Measurements from ENCODE around the gene BBX.

Gene BBX

GRCh38 chr3:107598926-107599771, 76.4 kb downstream of the BBX start:
- peak overlapping the region; percentile 87 for H3K4me3 Mint-ChIP-seq
- H3K4me1 Mint-ChIP-seq (ENCODE audit: low read depth), result peaks cover 64% of the 10 kb centered on the region
- no peaks in the 10 kb centered on the region for H3K9me3 Mint-ChIP-seq
- peaks cover 6% of the 10 kb centered on the region for H3K36me3 Mint-ChIP-seq (ENCODE audit: low read depth)
- H3K27ac Mint-ChIP-seq, result peak overlapping the region; percentile 97
- peak; percentile 56 for DNase-seq
- H3K27me3 Mint-ChIP-seq, result no peaks in the 10 kb centered on the region

GRCh38 chr3:107599772-107600145, 77.0 kb downstream of the BBX start:
- H3K27ac Mint-ChIP-seq, result peak overlapping the region; percentile 97
- peaks cover 69% of the 10 kb centered on the region for H3K4me1 Mint-ChIP-seq (ENCODE audit: low read depth)
- DNase-seq, result no peak
- no peaks in the 10 kb centered on the region for H3K27me3 Mint-ChIP-seq
- H3K36me3 Mint-ChIP-seq (ENCODE audit: low read depth), result peaks cover 6% of the 10 kb centered on the region
- H3K9me3 Mint-ChIP-seq, result no peaks in the 10 kb centered on the region
- H3K4me3 Mint-ChIP-seq, result peak overlapping the region; percentile 87

DNA sequence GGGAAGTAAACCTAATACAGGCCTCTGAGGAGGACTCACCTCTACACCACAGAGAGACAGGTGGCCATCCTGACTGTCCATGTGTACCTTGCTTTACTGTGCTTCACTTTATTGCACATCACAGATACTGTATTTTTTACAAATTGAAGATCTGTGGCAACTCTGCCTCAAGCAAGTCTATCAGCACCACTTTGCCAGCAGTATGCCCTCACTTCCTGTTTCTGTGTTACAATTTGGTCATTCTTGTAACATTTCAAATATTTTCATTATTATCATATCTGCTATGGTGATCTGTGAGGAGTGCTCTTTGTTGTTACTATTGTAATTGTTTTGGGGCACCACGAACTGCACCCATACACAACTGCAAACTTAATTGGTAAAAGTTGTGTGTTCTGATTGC, 78.0 kb downstream of the BBX start:
- Mint-ChIP-seq H3K27ac (peak overlapping the region; percentile 69), H3K4me3 (peak overlapping the region; percentile 21), H3K27me3 (no peaks in the 10 kb centered on the region), H3K36me3 (ENCODE audit: low read depth) (peaks cover 6% of the 10 kb centered on the region), H3K4me1 (ENCODE audit: low read depth) (peaks cover 64% of the 10 kb centered on the region), H3K9me3 (no peaks in the 10 kb centered on the region)
- no peak for DNase-seq

DNA sequence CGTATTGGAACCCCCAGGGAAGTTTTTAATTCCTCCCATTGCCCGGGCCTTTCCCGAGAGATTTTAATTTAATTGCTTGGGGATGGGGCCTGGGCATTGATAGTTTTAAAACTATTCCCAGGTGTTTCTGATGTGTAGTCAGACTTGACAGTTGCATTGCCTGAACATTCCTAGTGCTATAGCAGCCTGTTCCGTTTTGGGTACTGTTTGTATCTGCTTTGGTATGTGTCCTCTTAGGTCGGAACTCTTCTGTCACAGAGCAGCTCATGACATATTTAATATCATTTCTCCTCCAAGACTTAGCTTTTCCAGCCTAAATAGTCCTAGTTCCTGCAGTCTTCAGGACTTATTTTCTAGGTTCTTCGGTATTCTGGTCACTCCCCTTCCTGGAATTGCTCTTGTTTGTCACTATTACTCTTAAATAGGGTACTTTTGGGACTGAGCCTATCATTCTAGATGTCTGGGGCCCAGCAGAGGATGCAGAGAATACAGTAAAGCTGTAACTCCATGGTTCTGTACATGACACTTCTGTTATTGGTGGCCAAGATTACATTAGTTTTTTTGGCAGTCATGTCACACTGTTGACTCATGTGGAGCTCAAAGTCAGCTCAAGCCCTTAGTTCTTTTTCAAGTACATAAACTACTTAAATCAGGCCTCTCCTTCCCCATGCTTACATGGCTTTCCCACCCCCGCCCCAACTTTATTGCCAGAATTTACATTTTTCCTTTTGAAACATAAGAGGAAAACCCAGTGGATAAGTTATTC, 81.5 kb downstream of the BBX start:
- Mint-ChIP-seq H3K9me3 (peaks cover 14% of the 10 kb centered on the region), H3K36me3 (ENCODE audit: low read depth) (peaks cover 30% of the 10 kb centered on the region), H3K27ac (no peak overlapping the region), H3K4me3 (no peak overlapping the region), H3K27me3 (no peaks in the 10 kb centered on the region), H3K4me1 (ENCODE audit: low read depth) (peaks cover 47% of the 10 kb centered on the region)
- DNase-seq, result no peak

GRCh38 chr3:107611775-107612469, 89.2 kb downstream of the BBX start:
- Mint-ChIP-seq H3K9me3 (peaks cover 36% of the 10 kb centered on the region), H3K27me3 (no peaks in the 10 kb centered on the region), H3K4me1 (ENCODE audit: low read depth) (peaks cover 18% of the 10 kb centered on the region), H3K4me3 (no peak overlapping the region), H3K27ac (no peak overlapping the region), H3K36me3 (ENCODE audit: low read depth) (peaks cover 53% of the 10 kb centered on the region)
- DNase-seq, result no peak

DNA sequence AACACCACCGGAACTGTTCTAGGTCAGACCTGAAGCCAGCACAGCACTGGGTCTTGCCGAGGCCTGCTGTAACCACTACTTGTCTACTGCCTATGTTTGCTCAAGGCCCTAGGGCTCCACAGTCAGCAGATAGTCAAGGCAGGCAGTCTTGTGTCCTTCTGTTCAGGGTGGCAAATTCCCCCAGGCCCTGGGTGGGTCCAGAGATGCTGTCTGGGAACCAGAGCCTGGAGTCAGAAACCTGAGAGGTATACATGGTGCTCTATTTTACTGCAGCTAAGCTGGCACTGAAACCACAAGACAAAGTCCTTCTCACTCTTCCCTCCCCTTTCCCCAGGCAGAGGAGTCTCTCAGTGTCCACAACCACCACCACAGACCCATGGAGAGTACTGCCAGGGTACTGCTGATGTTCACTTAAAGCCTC, 89.9 kb downstream of the BBX start:
- Mint-ChIP-seq H3K36me3 (ENCODE audit: low read depth) (peaks cover 47% of the 10 kb centered on the region), H3K27ac (no peak overlapping the region), H3K27me3 (no peaks in the 10 kb centered on the region), H3K9me3 (peaks cover 36% of the 10 kb centered on the region), H3K4me1 (ENCODE audit: low read depth) (peaks cover 23% of the 10 kb centered on the region), H3K4me3 (no peak overlapping the region)
- DNase-seq, result no peak

GRCh38 chr3:107619549-107619948, 96.8 kb downstream of the BBX start:
- Mint-ChIP-seq H3K27me3 (no peaks in the 10 kb centered on the region), H3K27ac (no peak overlapping the region), H3K4me1 (ENCODE audit: low read depth) (peaks cover 69% of the 10 kb centered on the region), H3K4me3 (no peak overlapping the region), H3K36me3 (ENCODE audit: low read depth) (peaks cover 2% of the 10 kb centered on the region), H3K9me3 (no peaks in the 10 kb centered on the region)
- DNase-seq, result no peak

DNA sequence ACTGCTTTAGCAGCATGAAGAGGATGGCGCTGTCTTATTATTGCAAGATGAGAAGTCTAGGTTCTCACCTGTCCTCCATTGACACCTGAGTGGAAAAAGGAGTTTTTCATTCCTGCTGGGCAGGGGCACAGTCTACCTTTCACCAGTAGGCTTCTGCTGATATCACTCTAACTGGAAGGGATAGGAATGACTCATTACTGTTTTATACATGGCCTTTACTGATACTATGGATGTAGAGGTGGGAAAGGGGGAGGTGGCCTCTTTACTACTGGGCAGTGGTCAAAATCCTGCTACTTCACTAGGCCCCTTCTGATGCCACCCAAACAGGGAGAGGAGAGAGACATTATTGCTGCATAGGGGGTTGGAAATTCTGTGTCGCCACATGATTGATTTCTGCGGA, 97.8 kb downstream of the BBX start:
- Mint-ChIP-seq H3K4me3 (no peak overlapping the region), H3K27ac (no peak overlapping the region), H3K27me3 (no peaks in the 10 kb centered on the region), H3K36me3 (ENCODE audit: low read depth) (peaks cover 2% of the 10 kb centered on the region), H3K4me1 (ENCODE audit: low read depth) (peaks cover 64% of the 10 kb centered on the region), H3K9me3 (no peaks in the 10 kb centered on the region)
- DNase-seq, result no peak

DNA sequence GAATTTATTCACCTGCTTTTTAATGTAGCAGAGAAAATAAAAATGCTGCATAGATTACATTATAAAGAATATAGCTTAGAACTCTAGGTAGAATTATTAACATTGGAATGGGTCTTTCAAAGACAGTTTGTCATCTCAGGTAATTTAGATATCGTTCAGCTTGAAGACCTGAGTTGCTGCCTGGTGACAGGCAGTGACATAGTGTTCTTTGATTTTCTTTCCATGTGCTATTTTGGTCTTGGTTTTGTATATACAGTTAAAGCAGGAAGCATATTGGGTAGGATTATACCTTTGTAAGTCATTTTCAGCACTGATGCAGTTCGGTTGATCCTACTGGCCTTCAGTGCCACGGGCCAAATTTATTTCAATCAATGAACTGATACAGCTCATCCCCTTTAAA, 98.7 kb downstream of the BBX start:
- H3K36me3 Mint-ChIP-seq (ENCODE audit: low read depth), result peaks cover 2% of the 10 kb centered on the region

DNA sequence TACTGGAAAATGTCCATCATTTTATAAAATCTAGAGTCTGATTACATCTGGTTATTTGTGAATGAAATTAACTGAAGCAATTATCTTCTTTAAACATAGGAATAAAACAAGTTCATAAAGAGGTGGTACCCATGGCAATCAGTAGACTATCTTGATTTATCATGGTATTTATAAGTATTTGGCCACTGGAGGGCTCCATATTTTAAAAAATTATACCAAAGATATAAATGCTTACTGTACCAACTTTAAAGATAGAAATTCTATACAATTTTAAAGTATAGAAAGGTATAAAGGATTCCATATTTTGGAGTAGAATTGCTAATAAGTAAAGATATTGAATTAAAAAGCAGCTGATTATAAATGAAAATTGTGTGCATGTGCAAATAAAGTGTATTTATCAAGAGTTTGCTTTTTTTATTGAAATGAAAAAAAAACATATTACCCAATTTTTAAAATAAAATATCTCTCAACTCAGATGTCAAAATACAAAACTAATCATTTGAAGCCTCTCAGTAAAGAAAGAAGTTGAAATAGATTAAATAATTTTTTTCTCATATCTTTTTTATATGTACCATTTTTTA, 105.3 kb downstream of the BBX start:
- H3K27me3 Mint-ChIP-seq, result no peaks in the 10 kb centered on the region
- no peaks in the 10 kb centered on the region for H3K9me3 Mint-ChIP-seq
- H3K4me3 Mint-ChIP-seq, result no peak overlapping the region
- H3K4me1 Mint-ChIP-seq (ENCODE audit: low read depth), result peaks cover 48% of the 10 kb centered on the region
- no peak overlapping the region for H3K27ac Mint-ChIP-seq
- no peak for DNase-seq
- H3K36me3 Mint-ChIP-seq (ENCODE audit: low read depth), result no peaks in the 10 kb centered on the region

More for the DNA sequence above, 98.7 kb downstream of the BBX start:
- Mint-ChIP-seq H3K9me3 (no peaks in the 10 kb centered on the region), H3K4me3 (no peak overlapping the region), H3K27me3 (no peaks in the 10 kb centered on the region), H3K27ac (peak overlapping the region; percentile 35), H3K4me1 (ENCODE audit: low read depth) (peaks cover 66% of the 10 kb centered on the region)
- no peak for DNase-seq

- no peak overlapping the region for H3K27ac Mint-ChIP-seq
- H3K27me3 Mint-ChIP-seq, result no peaks in the 10 kb centered on the region
- no peak overlapping the region for H3K4me3 Mint-ChIP-seq
- H3K9me3 Mint-ChIP-seq, result no peaks in the 10 kb centered on the region
- H3K36me3 Mint-ChIP-seq (ENCODE audit: low read depth), result no peaks in the 10 kb centered on the region
- DNase-seq, result no peak
- H3K4me1 Mint-ChIP-seq (ENCODE audit: low read depth), result peaks cover 55% of the 10 kb centered on the region
Observed at GRCh38 chr3:107629566-107629965, 106.8 kb downstream of the BBX start.

DNA sequence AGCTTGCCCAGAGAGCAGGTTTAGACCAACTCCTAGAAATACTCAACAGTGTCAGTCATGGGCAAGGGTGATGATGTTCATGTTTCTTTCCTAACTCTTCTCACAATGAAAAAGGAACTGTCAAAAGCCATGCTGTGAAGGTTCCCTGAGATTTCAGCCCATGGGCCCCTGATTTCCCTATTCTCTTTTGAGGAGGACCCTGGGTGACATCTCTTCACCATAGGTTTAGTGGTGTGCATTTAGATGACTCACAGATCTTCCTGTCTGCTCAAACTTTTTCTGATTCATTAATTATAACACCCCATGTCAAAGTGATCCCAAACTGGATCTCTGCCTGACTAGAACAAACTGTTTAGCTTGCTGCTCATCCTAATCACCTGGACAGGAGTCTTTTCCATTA, 108.0 kb downstream of the BBX start:
- no peaks in the 10 kb centered on the region for H3K36me3 Mint-ChIP-seq (ENCODE audit: low read depth)
- H3K27me3 Mint-ChIP-seq, result no peaks in the 10 kb centered on the region
- H3K9me3 Mint-ChIP-seq, result no peaks in the 10 kb centered on the region
- H3K4me3 Mint-ChIP-seq, result no peak overlapping the region
- H3K4me1 Mint-ChIP-seq (ENCODE audit: low read depth), result peaks cover 55% of the 10 kb centered on the region
- no peak for DNase-seq
- H3K27ac Mint-ChIP-seq, result peak overlapping the region; percentile 27

DNA sequence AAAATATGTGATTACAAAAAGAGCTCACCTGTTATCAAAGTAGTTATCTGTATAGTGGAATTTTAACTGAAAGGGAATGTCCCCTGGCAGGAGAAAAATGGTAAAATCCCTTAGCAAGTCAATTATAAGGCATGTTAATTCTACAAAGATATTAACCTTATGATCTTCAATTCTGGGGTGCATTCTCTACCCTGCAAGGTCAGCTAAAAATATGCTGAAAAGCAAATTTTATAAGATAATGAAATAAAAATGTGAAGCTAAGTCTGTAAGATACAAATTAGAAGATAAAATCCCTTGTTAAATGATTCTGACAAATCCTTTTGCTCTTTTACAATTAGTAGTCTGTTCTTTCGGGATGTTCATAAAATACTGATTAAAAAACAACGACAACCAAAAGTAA, 109.8 kb downstream of the BBX start:
- Mint-ChIP-seq H3K27ac (no peak overlapping the region), H3K9me3 (no peaks in the 10 kb centered on the region), H3K36me3 (ENCODE audit: low read depth) (peaks cover 2% of the 10 kb centered on the region), H3K4me3 (no peak overlapping the region), H3K4me1 (ENCODE audit: low read depth) (peaks cover 44% of the 10 kb centered on the region), H3K27me3 (no peaks in the 10 kb centered on the region)
- no peak for DNase-seq

- Mint-ChIP-seq H3K27ac (peak overlapping the region; percentile 63), H3K36me3 (ENCODE audit: low read depth) (peaks cover 6% of the 10 kb centered on the region), H3K4me1 (ENCODE audit: low read depth) (peaks cover 44% of the 10 kb centered on the region), H3K27me3 (no peaks in the 10 kb centered on the region), H3K9me3 (no peaks in the 10 kb centered on the region), H3K4me3 (peak overlapping the region; percentile 20)
- DNase-seq, result no peak
Observed at GRCh38 chr3:107633327-107634098, 110.8 kb downstream of the BBX start.
